Muscle of leg (tissue), 11 donors: ENCODE results near the gene CTRB1. TPM values are rescaled to one million over a fixed set of nuclear protein-coding genes. Genes with fewer than 3 reads are reported as not detected.

Experiments used
- DNase-seq: peaks from one replicate; pipeline ENCODE4 v3.0.0; 2013
- H3K27ac ChIP-seq: one replicate; pipeline ENCODE4 v1.5.1; 2013; ENCODE audit warnings: mild to moderate bottlenecking, low read length, control low read depth
- H3K27me3 ChIP-seq: one replicate; pipeline ENCODE4 v1.6.1; 2013; ENCODE audit warnings: low read length; ENCODE audit not compliant: control insufficient read depth, insufficient read depth
- H3K36me3 ChIP-seq: one replicate; pipeline ENCODE4 v1.6.1; 2013; ENCODE audit warnings: low read length; ENCODE audit not compliant: control insufficient read depth, insufficient read depth
- H3K4me1 ChIP-seq: one replicate; pipeline ENCODE4 v1.6.1; 2013; ENCODE audit warnings: low read length; ENCODE audit not compliant: control insufficient read depth, insufficient read depth
- H3K4me3 ChIP-seq: one replicate; pipeline ENCODE4 v1.5.1; 2013; ENCODE audit warnings: low read length, control low read depth
- H3K9me3 ChIP-seq: replicated peaks from 2 replicates; pipeline ENCODE4 v1.6.1; 2013; ENCODE audit warnings: low read depth, low read length; ENCODE audit not compliant: control insufficient read depth
- WGBS: methylation state at CpG from one replicate; pipeline ENCODE4 v1.1.5; 2013; ENCODE audit warnings: missing lambda C conversion rate; ENCODE audit not compliant: insufficient coverage; 5-methylcytosine and 5-hydroxymethylcytosine counted together
- polyA plus RNA-seq, 8 donors: library from polyadenylated mRNA; unstranded; fragments of 120-200 nt; gene quantifications; one replicate each; pipeline versions ENCODE4 v1.2.1 to v1.2.3, GENCODE V29; 2013; ENCODE audit warnings: inconsistent platforms in 1 of 8, low replicate concordance in 1 of 8; ENCODE audit not compliant: insufficient read length in 8 of 8, insufficient read depth in 1 of 8
- total RNA-seq: library from RNA; stranded (reverse); fragments of 120-200 nt; gene quantifications from one replicate; pipeline ENCODE4 v1.2.4, GENCODE V29; 2013

CTRB1 gene
- total and polyA plus RNA-seq, 9 donors = 0.20 to 1.0 (median 0.56) TPM; not detected in 2

- Histone ChIP-seq H3K27ac (no peak overlapping the region), H3K36me3 (peaks cover 78% of the 10 kb centered on the region), H3K4me1 (peaks cover 14% of the 10 kb centered on the region), H3K4me3 (no peak overlapping the region), H3K27me3 (peaks cover 3% of the 10 kb centered on the region), H3K9me3 (no peaks in the 10 kb centered on the region)
- no peak for DNase-seq
- 83% methylated on average over 1 of the region's 11 CpGs for WGBS
These were observed 12.8 kb downstream of the CTRB1 start for GRCh38 chr16:75231570-75231969.

- Histone ChIP-seq H3K36me3 (peaks cover 79% of the 10 kb centered on the region), H3K4me3 (no peak overlapping the region), H3K9me3 (no peaks in the 10 kb centered on the region), H3K27ac (peak overlapping the region; percentile 20), H3K4me1 (peaks cover 27% of the 10 kb centered on the region), H3K27me3 (peaks cover 2% of the 10 kb centered on the region)
- no peak for DNase-seq
- 53% methylated on average over 7 of the region's 7 CpGs for WGBS
These were observed 14.8 kb downstream of the CTRB1 start for GRCh38 chr16:75233611-75233938.

- Histone ChIP-seq H3K4me3 (no peak overlapping the region), H3K4me1 (peaks cover 42% of the 10 kb centered on the region), H3K27ac (no peak overlapping the region), H3K36me3 (peaks cover 72% of the 10 kb centered on the region), H3K27me3 (peaks cover 2% of the 10 kb centered on the region), H3K9me3 (no peaks in the 10 kb centered on the region)
- WGBS = 80% methylated on average over 44 of the region's 48 CpGs
- peak; percentile 13 for DNase-seq
These were observed 16.3 kb downstream of the CTRB1 start for GRCh38 chr16:75234856-75235696.

- Histone ChIP-seq H3K27ac (no peak overlapping the region), H3K4me3 (no peak overlapping the region), H3K9me3 (no peaks in the 10 kb centered on the region), H3K36me3 (peaks cover 72% of the 10 kb centered on the region), H3K4me1 (peaks cover 49% of the 10 kb centered on the region), H3K27me3 (peaks cover under 1% of the 10 kb centered on the region)
- 90% methylated on average over 27 of the region's 34 CpGs for WGBS
- peak; percentile 11 for DNase-seq
These were observed 17.0 kb downstream of the CTRB1 start for GRCh38 chr16:75235721-75236193.

- Histone ChIP-seq H3K27ac (no peak overlapping the region), H3K36me3 (peaks cover 73% of the 10 kb centered on the region), H3K27me3 (no peaks in the 10 kb centered on the region), H3K4me3 (no peak overlapping the region), H3K4me1 (peaks cover 54% of the 10 kb centered on the region), H3K9me3 (no peaks in the 10 kb centered on the region)
- DNase-seq = no peak
- WGBS = 52% methylated on average over 5 of the region's 7 CpGs
These were observed 17.4 kb downstream of the CTRB1 start for GRCh38 chr16:75236232-75236631.

GRCh38 chr16:75236736-75237397 lies 18.1 kb downstream of the CTRB1 start:
- no peaks in the 10 kb centered on the region for H3K27me3 ChIP-seq
- no peak overlapping the region for H3K27ac ChIP-seq
- peak; percentile 10 for DNase-seq
- no peak overlapping the region for H3K4me3 ChIP-seq
- WGBS = 86% methylated on average over 24 of the region's 28 CpGs
- H3K9me3 ChIP-seq = no peaks in the 10 kb centered on the region
- peaks cover 76% of the 10 kb centered on the region for H3K36me3 ChIP-seq
- peaks cover 60% of the 10 kb centered on the region for H3K4me1 ChIP-seq

GRCh38 chr16:75237398-75238131 lies 18.8 kb downstream of the CTRB1 start:
- peaks cover 65% of the 10 kb centered on the region for H3K4me1 ChIP-seq
- no peaks in the 10 kb centered on the region for H3K27me3 ChIP-seq
- peak; percentile 11 for DNase-seq
- WGBS = 75% methylated on average over 10 of the region's 18 CpGs
- peak overlapping the region; percentile 92 for H3K27ac ChIP-seq
- no peaks in the 10 kb centered on the region for H3K9me3 ChIP-seq
- H3K4me3 ChIP-seq = no peak overlapping the region
- H3K36me3 ChIP-seq = peaks cover 81% of the 10 kb centered on the region

GRCh38 chr16:75238132-75238852 lies 19.5 kb downstream of the CTRB1 start:
- H3K36me3 ChIP-seq = peaks cover 82% of the 10 kb centered on the region
- DNase-seq = peak; percentile 94

GRCh38 chr16:75238853-75239541 lies 20.2 kb downstream of the CTRB1 start:
- peaks cover 71% of the 10 kb centered on the region for H3K4me1 ChIP-seq
- no peak overlapping the region for H3K4me3 ChIP-seq
- H3K9me3 ChIP-seq = no peaks in the 10 kb centered on the region
- 35% methylated on average over 15 of the region's 16 CpGs for WGBS
- peaks cover 77% of the 10 kb centered on the region for H3K36me3 ChIP-seq
- peak overlapping the region; percentile 92 for H3K27ac ChIP-seq
- no peak for DNase-seq
- no peaks in the 10 kb centered on the region for H3K27me3 ChIP-seq

More at GRCh38 chr16:75238132-75238852, 19.5 kb downstream of the CTRB1 start:
- Histone ChIP-seq H3K27ac (peak overlapping the region; percentile 92), H3K4me3 (no peak overlapping the region), H3K9me3 (no peaks in the 10 kb centered on the region), H3K4me1 (peaks cover 71% of the 10 kb centered on the region), H3K27me3 (no peaks in the 10 kb centered on the region)
- 15% methylated on average over 19 of the region's 25 CpGs for WGBS
